MM.1S (cell line): Measurements from ENCODE around the gene PGGHG.

Experiments used
- CTCF ChIP-seq: fragments of 300-600 bp; sonication (generic); IDR thresholded peaks from 2 replicates; pipeline ENCODE4 v1.5.1; 2016; ENCODE audit warnings: antibody characterized with exemption, low read length, mixed read lengths
- EZH2 ChIP-seq: fragments of 300-600 bp; sonication (generic); optimal IDR thresholded peaks from 2 replicates; pipeline ENCODE3; 2017; ENCODE audit warnings: low read depth, mild to moderate bottlenecking, antibody characterized with exemption, low read length, mixed read lengths

- no peak for TF ChIP-seq CTCF
- no peak for TF ChIP-seq EZH2
These were observed 6.8 kb upstream of the PGGHG start for GRCh38 chr11:282171-282570.
